B cell (primary cell): ENCODE measurements around the gene PDE3A. TPM values are rescaled to one million over a fixed set of nuclear protein-coding genes. Genes with fewer than 3 reads are reported as not detected.

Experiments used
- ATAC-seq: fragments of 200-7000 bp; cut with Tn5 transposase; one replicate; pipeline ENCODE4 v1.10.0; 2021; ENCODE audit warnings: low read depth, mild to moderate bottlenecking, moderate number of reproducible peaks, moderate library complexity
- CTCF ChIA-PET: fragments of 350-600 bp; sonication (Branson Sonifier 250); formaldehyde crosslinking; loops from one replicate; lab custom pipeline; 2021; ENCODE audit warnings: antibody characterized with exemption, inconsistent platforms; lab: Charles Lee
- POLR2A ChIA-PET: fragments of 350-600 bp; sonication (Branson Sonifier 250); formaldehyde crosslinking; loops from one replicate; lab custom pipeline; 2021; ENCODE audit warnings: antibody characterized with exemption; lab: Charles Lee
- DNase-seq: peaks from one replicate; pipeline ENCODE4 v3.0.0; 2013
- H2AFZ ChIP-seq: 2 replicates; pipeline ENCODE4 v1.6.1; 2012; ENCODE audit warnings: mild to moderate bottlenecking, low read depth, low read length; ENCODE audit not compliant: insufficient read depth, poor library complexity, severe bottlenecking
- H3K27ac ChIP-seq, 2 donors: 1 replicate in 1 of 2; 2 replicates in 1 of 2; pipeline ENCODE4 v1.5.1; 2012 to 2013; ENCODE audit warnings: low read length in 2 of 2, mild to moderate bottlenecking in 2 of 2, moderate library complexity in 1 of 2
- H3K27me3 ChIP-seq, 4 experiments: fragments of 200-600 bp in 1 of 4; sonication (generic) in 1 of 4; replicated peaks in 1 of 4; 1 replicate in 2 of 4; 2 replicates in 2 of 4; pipeline versions ENCODE4 v1.6.1 to v1.7.0; 2013 to 2016; ENCODE audit warnings: low read length in 3 of 4, mild to moderate bottlenecking in 2 of 4, mixed read lengths in 1 of 4, moderate library complexity in 1 of 4; ENCODE audit not compliant: insufficient read depth in 4 of 4, control insufficient read depth in 3 of 4; ENCODE audit errors: control extremely low read depth in 1 of 4
- H3K36me3 ChIP-seq, 2 experiments: replicated peaks in 1 of 2; 1 replicate in 1 of 2; 2 replicates in 1 of 2; pipeline versions ENCODE4 v1.6.1 to v1.7.1; 2013; ENCODE audit warnings: low read length in 1 of 2; ENCODE audit not compliant: insufficient read depth in 2 of 2, control insufficient read depth in 1 of 2; ENCODE audit errors: control extremely low read depth in 1 of 2, extremely low read depth in 1 of 2
- H3K4me1 ChIP-seq, 2 donors: fragments of 200-600 bp in 1 of 2; sonication (generic) in 1 of 2; 1 replicate in 1 of 2; 2 replicates in 1 of 2; pipeline versions ENCODE4 v1.5.1 to v1.6.1; 2013 to 2017; ENCODE audit warnings: low read length in 2 of 2; ENCODE audit not compliant: control insufficient read depth in 2 of 2, insufficient read depth in 2 of 2
- H3K4me2 ChIP-seq: replicated peaks from 2 replicates; pipeline ENCODE3; 2012; ENCODE audit warnings: mild to moderate bottlenecking, low read depth, low read length; ENCODE audit not compliant: poor library complexity, severe bottlenecking
- H3K4me3 ChIP-seq, 5 experiments: fragments of 200-600 bp in 1 of 5; sonication (generic) in 1 of 5; 1 replicate in 3 of 5; 2 replicates in 2 of 5; pipeline versions ENCODE4 v1.5.1 to v1.7.0; 2011 to 2016; ENCODE audit warnings: low read length in 4 of 5, mild to moderate bottlenecking in 4 of 5, low read depth in 2 of 5, control low read depth in 1 of 5, moderate library complexity in 1 of 5; ENCODE audit not compliant: insufficient read depth in 1 of 5; ENCODE audit errors: control extremely low read depth in 1 of 5, extremely low read depth in 1 of 5
- H3K79me2 ChIP-seq: fragments of 200-600 bp; sonication (generic); one replicate; pipeline ENCODE4 v1.6.0; 2016; ENCODE audit warnings: low read length; ENCODE audit not compliant: control insufficient read depth, insufficient read depth
- H3K9ac ChIP-seq: fragments of 200-600 bp; sonication (generic); 2 replicates; pipeline ENCODE4 v1.6.1; 2017; ENCODE audit warnings: mild to moderate bottlenecking, low read length, moderate library complexity
- H3K9me3 ChIP-seq, 3 donors: one replicate each; pipeline versions ENCODE4 v1.6.1 to v1.7.1; 2013; ENCODE audit warnings: low read length in 2 of 3; ENCODE audit not compliant: control insufficient read depth in 2 of 3, insufficient read depth in 1 of 3; ENCODE audit errors: control extremely low read depth in 1 of 3
- H4K20me1 ChIP-seq: 2 replicates; pipeline ENCODE4 v1.6.0; 2012; ENCODE audit warnings: mild to moderate bottlenecking, low read length; ENCODE audit not compliant: insufficient read depth, control insufficient read depth, poor library complexity, severe bottlenecking
- H3K27ac Mint-ChIP-seq: one replicate; pipeline ENCODE4 v1.8.0; 2021; ENCODE audit warnings: mixed read lengths
- H3K27me3 Mint-ChIP-seq: one replicate; pipeline ENCODE4 v1.8.0; 2021; ENCODE audit warnings: mixed read lengths
- H3K4me1 Mint-ChIP-seq: one replicate; pipeline ENCODE4 v1.8.0; 2021; ENCODE audit warnings: mixed read lengths
- H3K4me3 Mint-ChIP-seq: one replicate; pipeline ENCODE4 v1.8.0; 2021; ENCODE audit warnings: mixed read lengths
- H3K9me3 Mint-ChIP-seq: one replicate; pipeline ENCODE4 v1.8.0; 2022; ENCODE audit warnings: mixed read lengths; ENCODE audit not compliant: insufficient read depth
- EZH2 ChIP-seq: IDR thresholded peaks from 2 replicates; pipeline ENCODE4 v1.6.1; 2012; ENCODE audit warnings: borderline replicate concordance, low read depth, mild to moderate bottlenecking, moderate library complexity, low read length; ENCODE audit not compliant: insufficient read depth, poor library complexity, severe bottlenecking
- WGBS: methylation state at CpG from one replicate; pipeline ENCODE4 v1.1.5; 2013; ENCODE audit warnings: missing lambda C conversion rate; ENCODE audit not compliant: insufficient coverage; 5-methylcytosine and 5-hydroxymethylcytosine counted together
- intact Hi-C: fragments of 100-400 bp; cut with micrococcal nuclease; formaldehyde crosslinking; loops from one replicate; pipeline ENCODE4 v1.10.0; 2022
- polyA plus RNA-seq: library from polyadenylated mRNA; depleted of rRNA; stranded (reverse); fragments of >200 nt; gene quantifications from 2 replicates; pipeline ENCODE4 v1.2.3, GENCODE V29; 2012
- total RNA-seq, 2 donors: library from RNA; stranded (reverse); fragments of 120-200 nt in 1 of 2; gene quantifications; 1 replicate in 1 of 2; 2 replicates in 1 of 2; pipeline versions ENCODE4 v1.2.3 to v1.2.4, GENCODE V29; 2013 to 2022
- TF ChIP-seq, protein P1 (sequence below): fragments of 200-600 bp; IDR thresholded peaks from one replicate; pipeline ENCODE4 v1.8.0; 2022; ENCODE audit warnings: antibody characterized with exemption, mild to moderate bottlenecking

Gene PDE3A
- total and polyA plus RNA-seq, 2 donors (not counting 1 experiment from before 2014, with no cell fraction given), result not detected

DNA sequence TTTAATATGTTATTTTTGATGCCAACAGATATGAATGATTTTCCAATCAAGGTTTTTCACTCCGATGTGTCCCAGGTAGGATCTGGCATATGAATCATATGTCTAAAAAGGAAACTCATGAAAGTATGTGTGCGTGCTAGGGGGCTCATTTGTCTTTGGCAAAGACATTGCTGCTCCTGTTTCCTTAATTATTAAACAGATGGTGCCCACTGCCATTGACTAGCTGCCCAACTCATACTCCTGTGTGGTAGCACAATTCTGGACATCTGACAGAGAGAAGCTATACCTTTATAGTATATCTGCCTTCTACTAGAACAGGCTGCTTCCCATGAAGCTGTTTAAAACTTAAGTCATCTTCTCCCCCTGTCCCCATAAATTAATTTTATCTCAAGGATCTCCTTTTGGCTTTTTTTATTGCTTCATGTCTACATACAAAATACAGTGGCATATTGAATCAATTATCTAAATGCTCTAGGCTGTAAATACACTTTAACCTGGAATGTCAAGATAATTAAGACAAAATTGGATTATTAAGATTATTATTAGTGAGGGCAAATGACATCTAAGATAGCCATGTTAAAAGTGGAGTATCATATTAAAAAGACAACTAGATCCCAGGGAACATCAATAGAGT lies 1.4 kb upstream of the PDE3A start:
- H3K4me3 Mint-ChIP-seq, result no peak overlapping the region
- no peaks in the 10 kb centered on the region for H3K79me2 ChIP-seq
- intact Hi-C loops, result no loop called here
- no peaks in the 10 kb centered on the region for H3K4me1 ChIP-seq
- no peak overlapping the region for H3K4me2 ChIP-seq
- no peaks in the 10 kb centered on the region for H3K36me3 ChIP-seq
- no peak overlapping the region for H3K27ac ChIP-seq
- no peak overlapping the region for H3K9ac ChIP-seq
- peaks cover 35% of the 10 kb centered on the region for H3K27me3 Mint-ChIP-seq
- ChIA-PET POLR2A (no interaction called here), CTCF (no interaction called here)
- 80% methylated on average over 1 of the region's 2 CpGs for WGBS
- DNase-seq (no peak), ATAC-seq (no peak)
- H3K4me3 ChIP-seq, result no peak overlapping the region
- no peaks in the 10 kb centered on the region for H3K9me3 Mint-ChIP-seq
- no peaks in the 10 kb centered on the region for H4K20me1 ChIP-seq
- TF ChIP-seq, protein P1, sequence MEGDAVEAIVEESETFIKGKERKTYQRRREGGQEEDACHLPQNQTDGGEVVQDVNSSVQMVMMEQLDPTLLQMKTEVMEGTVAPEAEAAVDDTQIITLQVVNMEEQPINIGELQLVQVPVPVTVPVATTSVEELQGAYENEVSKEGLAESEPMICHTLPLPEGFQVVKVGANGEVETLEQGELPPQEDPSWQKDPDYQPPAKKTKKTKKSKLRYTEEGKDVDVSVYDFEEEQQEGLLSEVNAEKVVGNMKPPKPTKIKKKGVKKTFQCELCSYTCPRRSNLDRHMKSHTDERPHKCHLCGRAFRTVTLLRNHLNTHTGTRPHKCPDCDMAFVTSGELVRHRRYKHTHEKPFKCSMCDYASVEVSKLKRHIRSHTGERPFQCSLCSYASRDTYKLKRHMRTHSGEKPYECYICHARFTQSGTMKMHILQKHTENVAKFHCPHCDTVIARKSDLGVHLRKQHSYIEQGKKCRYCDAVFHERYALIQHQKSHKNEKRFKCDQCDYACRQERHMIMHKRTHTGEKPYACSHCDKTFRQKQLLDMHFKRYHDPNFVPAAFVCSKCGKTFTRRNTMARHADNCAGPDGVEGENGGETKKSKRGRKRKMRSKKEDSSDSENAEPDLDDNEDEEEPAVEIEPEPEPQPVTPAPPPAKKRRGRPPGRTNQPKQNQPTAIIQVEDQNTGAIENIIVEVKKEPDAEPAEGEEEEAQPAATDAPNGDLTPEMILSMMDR, result no peak
- TF ChIP-seq EZH2, result no peak
- no peak overlapping the region for H2AFZ ChIP-seq
- H3K4me1 Mint-ChIP-seq, result no peaks in the 10 kb centered on the region
- H3K9me3 ChIP-seq, result peaks cover 0 to 9% (median 0%) of the 10 kb centered on the region in 3 donors
- H3K27ac Mint-ChIP-seq, result no peak overlapping the region
- peaks cover 0 to 17% (median 10%) of the 10 kb centered on the region in 4 experiments for H3K27me3 ChIP-seq

DNA sequence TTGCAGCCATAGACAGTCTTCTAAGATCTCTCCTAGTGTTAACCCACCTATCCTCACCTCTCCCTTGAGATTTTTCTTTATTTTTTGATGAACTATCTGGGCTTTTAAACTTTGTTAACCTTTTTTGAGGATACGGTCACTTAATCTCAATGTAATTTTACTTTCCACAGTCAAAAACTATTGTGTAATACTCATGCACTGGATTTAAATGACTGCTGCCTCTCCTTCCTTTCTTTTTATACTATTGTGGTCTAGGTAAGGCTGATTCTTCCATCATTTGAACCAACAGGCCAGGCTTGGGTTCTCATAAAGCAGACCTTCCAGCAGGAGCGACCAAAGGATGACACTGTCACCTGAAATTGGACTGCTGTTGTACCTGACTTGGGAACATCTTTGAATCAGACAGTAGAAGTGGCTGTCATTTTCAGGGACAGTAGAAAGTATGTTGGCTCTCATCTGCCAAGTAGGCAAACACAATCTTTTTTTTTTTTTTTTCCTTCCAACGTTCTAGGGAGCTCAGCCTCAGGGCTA lies 689 bp upstream of the PDE3A start:
- Histone ChIP-seq H3K79me2 (no peaks in the 10 kb centered on the region), H4K20me1 (no peaks in the 10 kb centered on the region), H3K4me3 (no peak overlapping the region), H3K4me1 (no peaks in the 10 kb centered on the region), H3K36me3 (no peaks in the 10 kb centered on the region), H3K4me2 (no peak overlapping the region), H2AFZ (no peak overlapping the region), H3K27me3 (peaks cover 0 to 17% (median 13%) of the 10 kb centered on the region in 4 experiments), H3K27ac (no peak overlapping the region), H3K9ac (no peak overlapping the region), H3K9me3 (peaks cover 0 to 9% (median 0%) of the 10 kb centered on the region in 3 donors)
- no peak overlapping the region for H3K27ac Mint-ChIP-seq
- H3K27me3 Mint-ChIP-seq, result peaks cover 35% of the 10 kb centered on the region
- WGBS, result 20% methylated on average over 1 of the region's 3 CpGs
- H3K9me3 Mint-ChIP-seq, result no peaks in the 10 kb centered on the region
- ATAC-seq, result no peak
- intact Hi-C loops, result no loop called here
- H3K4me3 Mint-ChIP-seq, result no peak overlapping the region
- H3K4me1 Mint-ChIP-seq, result no peaks in the 10 kb centered on the region
- ChIA-PET CTCF (no interaction called here), POLR2A (no interaction called here)
- DNase-seq, result no peak
- TF ChIP-seq EZH2, result no peak
- TF ChIP-seq, protein P1, result no peak
